ENCODE measurements around the gene CLTC. TPM values are rescaled to one million over a fixed set of nuclear protein-coding genes. Genes with fewer than 3 reads are reported as not detected.

CLTC gene
- total and polyA plus RNA-seq, 10 of the 15 experiments (the other 5 are each of a cell fraction or from before 2014, with no cell fraction given), result 77.5 to 188 (median 129) TPM

DNA sequence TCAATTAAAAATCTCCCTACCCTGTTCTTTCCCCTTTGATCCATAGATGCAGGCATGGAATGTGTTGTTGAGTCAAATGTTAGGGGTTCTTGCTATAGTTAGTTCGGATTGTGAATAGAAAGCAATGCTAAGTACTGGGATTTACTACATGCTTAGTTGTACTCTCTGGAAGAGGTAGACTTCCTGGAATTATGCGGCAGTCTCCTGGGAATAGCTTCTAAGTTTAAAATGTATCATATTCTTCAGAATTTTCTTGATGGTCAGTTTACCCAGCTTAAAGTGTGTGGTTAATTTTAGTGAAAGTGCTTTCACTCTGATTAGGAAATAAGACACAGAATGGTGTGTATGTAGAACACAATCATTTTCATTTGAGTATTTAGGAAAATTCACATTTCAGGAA lies 3.5 kb downstream of the CLTC start:
- RAD21 ChIA-PET (ENCODE audit: unreplicated experiment), result interaction anchor here (5.7 kb wide), 1 partner anchor 20 kb away, joined by 43 read pairs; no protein-coding TSS in a partner anchor
- Histone ChIP-seq H3K27ac (ENCODE audit: control insufficient read depth, insufficient read depth) (no peak overlapping the region), H3K27me3 (replicated peaks in 1 of 2; ENCODE audit: control insufficient read depth in 2 of 2, insufficient read depth in 2 of 2, low read length in 1 of 2) (no peaks in the 10 kb centered on the region), H3K9me3 (replicated peaks; ENCODE audit: control insufficient read depth, insufficient read depth, low read length) (no peaks in the 10 kb centered on the region), H3K79me2 (ENCODE audit: control insufficient read depth, insufficient read depth, low read length) (peaks cover 97% of the 10 kb centered on the region), H4K20me1 (ENCODE audit: control insufficient read depth, insufficient read depth) (peaks cover 3% of the 10 kb centered on the region; the same call in 1 of the 2 replicates), H3K36me3 (ENCODE audit: control insufficient read depth in 2 of 2, insufficient read depth in 2 of 2, low read length in 1 of 2) (no peaks in the 10 kb centered on the region; a peak in 1 of 4 replicates), H3K4me1 (ENCODE audit: control insufficient read depth, insufficient read depth, low read length) (peaks cover 16% of the 10 kb centered on the region; the same call in 1 of the 2 replicates), H3K4me3 (peak overlapping the region; percentile 95), H2AFZ (ENCODE audit: control insufficient read depth, low read depth, low read length) (no peak overlapping the region), H3K9ac (ENCODE audit: control insufficient read depth, insufficient read depth, low read length) (no peak overlapping the region), H3K4me2 (ENCODE audit: control insufficient read depth, insufficient read depth) (peak overlapping the region; percentile 70)
- ATAC-seq, result no peak
- CTCF ChIA-PET, result interaction anchor here (0.7 to 1.7 kb wide), 5 partner anchors 15 to 231 kb away, joined by 3 to 5 read pairs (median 3); no protein-coding TSS in a partner anchor
- no peak for FAIRE-seq
- POLR2A ChIA-PET, result interaction anchor here (0.5 to 9.4 kb wide), 5 partner anchors 15 to 462 kb away, joined by 3 to 111 read pairs (median 4); no protein-coding TSS in a partner anchor
- intact Hi-C loops (cut with micrococcal nuclease; ENCODE audit: unreplicated experiment) (no loop called here), in situ Hi-C loops (cut with MboI) (no loop called here)
- no peak for DNase-seq (ENCODE audit: low read depth, low spot score)
- SMC1A ChIA-PET (ENCODE audit: uncharacterized antibody, unreplicated experiment), result interaction anchor here (0.8 to 8.1 kb wide), 8 partner anchors 10 to 63 kb away, joined by 3 to 70 read pairs (median 7); no protein-coding TSS in a partner anchor
- WGBS (ENCODE audit: insufficient coverage, insufficient replicate concordance, low lambda C conversion rate, missing lambda C conversion rate), result 29% methylated on average over 2 of the region's 2 CpGs
- TF ChIP-seq RBBP5 (conservative IDR thresholded peaks at IDR 0.05) (no peak), YBX1 (IDR thresholded peaks at IDR 0.05) (no peak), WRNIP1 (IDR thresholded peaks at IDR 0.05; ENCODE audit: borderline replicate concordance, low read depth, low read length) (no peak), POLR2A (IDR thresholded peaks at IDR 0.05; ENCODE audit: low read depth, low read length) (no peak), NFIC (IDR thresholded peaks at IDR 0.05; ENCODE audit: low read depth, low read length) (no peak), ZSCAN29 (IDR thresholded peaks at IDR 0.05) (no peak), SMAD1 (IDR thresholded peaks at IDR 0.05; ENCODE audit: low read depth, partially characterized antibody) (no peak), CBX5 (IDR thresholded peaks at IDR 0.05; ENCODE audit: low read depth) (no peak)
- TF ChIP-seq, protein P1, sequence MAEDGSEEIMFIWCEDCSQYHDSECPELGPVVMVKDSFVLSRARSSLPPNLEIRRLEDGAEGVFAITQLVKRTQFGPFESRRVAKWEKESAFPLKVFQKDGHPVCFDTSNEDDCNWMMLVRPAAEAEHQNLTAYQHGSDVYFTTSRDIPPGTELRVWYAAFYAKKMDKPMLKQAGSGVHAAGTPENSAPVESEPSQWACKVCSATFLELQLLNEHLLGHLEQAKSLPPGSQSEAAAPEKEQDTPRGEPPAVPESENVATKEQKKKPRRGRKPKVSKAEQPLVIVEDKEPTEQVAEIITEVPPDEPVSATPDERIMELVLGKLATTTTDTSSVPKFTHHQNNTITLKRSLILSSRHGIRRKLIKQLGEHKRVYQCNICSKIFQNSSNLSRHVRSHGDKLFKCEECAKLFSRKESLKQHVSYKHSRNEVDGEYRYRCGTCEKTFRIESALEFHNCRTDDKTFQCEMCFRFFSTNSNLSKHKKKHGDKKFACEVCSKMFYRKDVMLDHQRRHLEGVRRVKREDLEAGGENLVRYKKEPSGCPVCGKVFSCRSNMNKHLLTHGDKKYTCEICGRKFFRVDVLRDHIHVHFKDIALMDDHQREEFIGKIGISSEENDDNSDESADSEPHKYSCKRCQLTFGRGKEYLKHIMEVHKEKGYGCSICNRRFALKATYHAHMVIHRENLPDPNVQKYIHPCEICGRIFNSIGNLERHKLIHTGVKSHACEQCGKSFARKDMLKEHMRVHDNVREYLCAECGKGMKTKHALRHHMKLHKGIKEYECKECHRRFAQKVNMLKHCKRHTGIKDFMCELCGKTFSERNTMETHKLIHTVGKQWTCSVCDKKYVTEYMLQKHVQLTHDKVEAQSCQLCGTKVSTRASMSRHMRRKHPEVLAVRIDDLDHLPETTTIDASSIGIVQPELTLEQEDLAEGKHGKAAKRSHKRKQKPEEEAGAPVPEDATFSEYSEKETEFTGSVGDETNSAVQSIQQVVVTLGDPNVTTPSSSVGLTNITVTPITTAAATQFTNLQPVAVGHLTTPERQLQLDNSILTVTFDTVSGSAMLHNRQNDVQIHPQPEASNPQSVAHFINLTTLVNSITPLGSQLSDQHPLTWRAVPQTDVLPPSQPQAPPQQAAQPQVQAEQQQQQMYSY (CRISPR knock-in tag; IDR thresholded peaks at IDR 0.05), result no peak
- BruUV-seq (replicated peaks), result no TSS peak
